ENCODE data around the gene RBM43.
"Not testable (repeated sequence)": the region's sequence is repeated elsewhere in the genome, so short reads cannot be mapped to it uniquely, and the experiment has no call there.

- TF ChIP-seq CTCF, POLR2A, POLR2AphosphoS5 (IDR thresholded peaks at IDR 0.05): not testable (repeated sequence)
Observed at GRCh38 chr2:151233760-151234159, 27.9 kb downstream of the RBM43 start.
